ENCODE measurements around the gene MLLT3. TPM values are rescaled to one million over a fixed set of nuclear protein-coding genes. Genes with fewer than 3 reads are reported as not detected.
A peak's percentile ranks its signal among the peaks of the same experiment; 100 is the strongest.

Gene MLLT3
- total and polyA plus RNA-seq, 2 of the 13 experiments (the other 11 are each of a cell fraction or from before 2014, with no cell fraction given), result 12.3 to 12.6 TPM

- TF ChIP-seq ARID5B (CRISPR knock-in tag; IDR thresholded peaks at IDR 0.05) (peak; percentile 11; the same call in 1 of the 2 replicates), SMAD1 (CRISPR knock-in tag; IDR thresholded peaks at IDR 0.05; ENCODE audit: borderline replicate concordance, low read depth) (0 out of 2 replicates have a peak, but pooled peaks have one; percentile 20), ZNF441 (CRISPR knock-in tag; IDR thresholded peaks at IDR 0.05; ENCODE audit: borderline replicate concordance) (0 out of 2 replicates have a peak, but pooled peaks have one; percentile 20), PRDM4 (CRISPR knock-in tag; IDR thresholded peaks at IDR 0.05; ENCODE audit: borderline replicate concordance) (no peak), KMT2B (CRISPR knock-in tag; IDR thresholded peaks at IDR 0.05) (peak; percentile 58; the same call in 1 of the 2 replicates), ZNF776 (CRISPR knock-in tag; IDR thresholded peaks at IDR 0.05) (no peak), FOXO4 (CRISPR knock-in tag; conservative IDR thresholded peaks at IDR 0.05) (no peak), CENPX (CRISPR knock-in tag; IDR thresholded peaks at IDR 0.05) (no peak), STAG1 (CRISPR knock-in tag; IDR thresholded peaks at IDR 0.05) (peak; percentile 16; the same call in 1 of the 2 replicates), SYNCRIP (IDR thresholded peaks at IDR 0.05; ENCODE audit: insufficient read depth, low read depth, low read length) (no peak), SRSF9 (IDR thresholded peaks at IDR 0.05; ENCODE audit: borderline replicate concordance, insufficient read depth, low read depth, low read length, poor library complexity, severe bottlenecking) (no peak), SSRP1 (CRISPR knock-in tag; IDR thresholded peaks at IDR 0.05) (no peak), KAT7 (CRISPR knock-in tag; IDR thresholded peaks at IDR 0.05; ENCODE audit: borderline replicate concordance) (no peak), ZNF670 (CRISPR knock-in tag; IDR thresholded peaks at IDR 0.05; ENCODE audit: borderline replicate concordance) (no peak), KDM3A (CRISPR knock-in tag; IDR thresholded peaks at IDR 0.05; ENCODE audit: low read depth) (0 out of 2 replicates have a peak, but pooled peaks have one; percentile 25)
These were observed at the start of gene MLLT3 (continued) for GRCh38 chr9:20622330-20623020.

All from HepG2 (cell line).